OCI-LY3 (cell line): ENCODE data around the gene CEP104.

Experiments used
- H2AFZ ChIP-seq: fragments of 200-600, 300-600 bp; shearing (Covaris generic); 2 replicates; pipeline ENCODE4 v1.6.0; 2014; ENCODE audit warnings: antibody characterized with exemption, low read depth, low read length
- H3K27ac ChIP-seq: fragments of 200-600, 300-600 bp; sonication (generic); 2 replicates; pipeline ENCODE4 v1.5.1; 2014; ENCODE audit warnings: mild to moderate bottlenecking, low read length, moderate library complexity, mixed read lengths
- H3K27me3 ChIP-seq: fragments of 200-600, 300-600 bp; sonication (generic); 2 replicates; pipeline ENCODE4 v1.6.1; 2014; ENCODE audit warnings: low read depth, low read length, mixed read lengths
- H3K36me3 ChIP-seq: fragments of 200-600, 300-600 bp; sonication (generic); replicated peaks from 2 replicates; pipeline ENCODE3; 2014; ENCODE audit warnings: low read depth, low read length, mixed read lengths
- H3K4me1 ChIP-seq: fragments of 300-600, 200-600 bp; sonication (generic); 2 replicates; pipeline ENCODE4 v1.6.1; 2014; ENCODE audit warnings: low read length, mixed read lengths
- H3K4me2 ChIP-seq: fragments of 200-600, 300-600 bp; sonication (generic); 2 replicates; pipeline ENCODE4 v1.6.1; 2014; ENCODE audit warnings: low read length, mixed read lengths
- H3K4me3 ChIP-seq: fragments of 300-600, 200-600 bp; sonication (generic); 2 replicates; pipeline ENCODE4 v1.5.1; 2014; ENCODE audit warnings: antibody characterized with exemption, mild to moderate bottlenecking, low read length, moderate library complexity
- H3K79me2 ChIP-seq: fragments of 300-600, 200-600 bp; shearing (Covaris generic); 2 replicates; pipeline ENCODE4 v1.6.1; 2014; ENCODE audit warnings: mild to moderate bottlenecking, low read length, mixed read lengths
- H3K9ac ChIP-seq: fragments of 300-600, 200-600 bp; shearing (Covaris generic); 2 replicates; pipeline ENCODE4 v1.6.0; 2014; ENCODE audit warnings: mild to moderate bottlenecking, low read length, moderate library complexity
- H3K9me3 ChIP-seq: fragments of 200-600, 300-600 bp; shearing (Covaris generic); 2 replicates; pipeline ENCODE4 v1.6.1; 2014; ENCODE audit warnings: low read length, mixed read lengths; ENCODE audit not compliant: insufficient read depth
- H4K20me1 ChIP-seq: fragments of 200-600, 300-600 bp; sonication (generic); 2 replicates; pipeline ENCODE4 v1.6.1; 2016; ENCODE audit warnings: low read length, mixed read lengths; ENCODE audit not compliant: insufficient read depth
- EZH2phosphoT487 ChIP-seq: fragments of 200-600 bp; shearing (Covaris generic); IDR thresholded peaks from 2 replicates; pipeline ENCODE4 v1.6.1; 2018; ENCODE audit warnings: antibody characterized with exemption, mixed run types, low read depth
- TF ChIP-seq, protein P1 (sequence below): fragments of 200-600, 300-600 bp; sonication (generic); IDR thresholded peaks from 2 replicates; pipeline ENCODE4 v1.5.1; 2014; ENCODE audit warnings: antibody characterized with exemption, low read length, low read depth

The CEP104 gene

DNA sequence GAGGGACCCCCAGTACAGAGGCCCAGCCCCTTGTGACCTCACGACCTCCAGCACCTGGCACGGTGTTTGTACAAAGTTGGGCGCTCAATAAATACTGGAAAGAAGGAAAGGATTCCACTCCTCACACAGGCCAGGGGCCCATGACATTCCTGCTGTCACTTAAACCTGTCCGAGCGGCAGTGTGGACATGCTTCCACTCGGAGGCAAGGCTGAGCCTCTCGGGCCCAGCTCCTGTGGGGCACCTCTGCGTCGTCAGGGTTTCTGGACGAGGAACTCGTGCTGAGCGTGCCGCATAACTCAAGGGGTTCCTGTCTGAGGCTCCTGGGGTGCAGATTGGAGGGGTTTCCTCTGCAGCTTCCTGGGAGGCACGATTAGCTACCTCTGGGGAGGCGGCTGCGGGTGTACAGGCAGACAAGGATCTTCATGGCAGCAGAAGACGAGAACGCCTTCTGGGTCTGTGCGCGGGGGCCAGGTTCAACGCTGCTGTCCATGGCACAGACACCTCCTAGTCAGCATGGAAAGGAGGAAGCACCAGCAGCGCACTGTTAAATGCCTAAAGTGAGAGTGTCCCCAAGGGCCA lies 88.1 kb downstream of the CEP104 start:
- no peaks in the 10 kb centered on the region for H4K20me1 ChIP-seq
- no peak overlapping the region for H3K9ac ChIP-seq
- H3K27me3 ChIP-seq, result peaks cover 10% of the 10 kb centered on the region; the same call in 1 of the 2 replicates
- no peaks in the 10 kb centered on the region for H3K9me3 ChIP-seq
- no peak overlapping the region for H2AFZ ChIP-seq
- no peaks in the 10 kb centered on the region for H3K36me3 ChIP-seq
- H3K4me2 ChIP-seq, result no peak overlapping the region
- H3K4me3 ChIP-seq, result no peak overlapping the region
- H3K27ac ChIP-seq, result no peak overlapping the region
- peaks cover 13% of the 10 kb centered on the region for H3K4me1 ChIP-seq
- TF ChIP-seq, protein P1, sequence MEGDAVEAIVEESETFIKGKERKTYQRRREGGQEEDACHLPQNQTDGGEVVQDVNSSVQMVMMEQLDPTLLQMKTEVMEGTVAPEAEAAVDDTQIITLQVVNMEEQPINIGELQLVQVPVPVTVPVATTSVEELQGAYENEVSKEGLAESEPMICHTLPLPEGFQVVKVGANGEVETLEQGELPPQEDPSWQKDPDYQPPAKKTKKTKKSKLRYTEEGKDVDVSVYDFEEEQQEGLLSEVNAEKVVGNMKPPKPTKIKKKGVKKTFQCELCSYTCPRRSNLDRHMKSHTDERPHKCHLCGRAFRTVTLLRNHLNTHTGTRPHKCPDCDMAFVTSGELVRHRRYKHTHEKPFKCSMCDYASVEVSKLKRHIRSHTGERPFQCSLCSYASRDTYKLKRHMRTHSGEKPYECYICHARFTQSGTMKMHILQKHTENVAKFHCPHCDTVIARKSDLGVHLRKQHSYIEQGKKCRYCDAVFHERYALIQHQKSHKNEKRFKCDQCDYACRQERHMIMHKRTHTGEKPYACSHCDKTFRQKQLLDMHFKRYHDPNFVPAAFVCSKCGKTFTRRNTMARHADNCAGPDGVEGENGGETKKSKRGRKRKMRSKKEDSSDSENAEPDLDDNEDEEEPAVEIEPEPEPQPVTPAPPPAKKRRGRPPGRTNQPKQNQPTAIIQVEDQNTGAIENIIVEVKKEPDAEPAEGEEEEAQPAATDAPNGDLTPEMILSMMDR, result no peak
- no peak for TF ChIP-seq EZH2phosphoT487
- H3K79me2 ChIP-seq, result no peaks in the 10 kb centered on the region

DNA sequence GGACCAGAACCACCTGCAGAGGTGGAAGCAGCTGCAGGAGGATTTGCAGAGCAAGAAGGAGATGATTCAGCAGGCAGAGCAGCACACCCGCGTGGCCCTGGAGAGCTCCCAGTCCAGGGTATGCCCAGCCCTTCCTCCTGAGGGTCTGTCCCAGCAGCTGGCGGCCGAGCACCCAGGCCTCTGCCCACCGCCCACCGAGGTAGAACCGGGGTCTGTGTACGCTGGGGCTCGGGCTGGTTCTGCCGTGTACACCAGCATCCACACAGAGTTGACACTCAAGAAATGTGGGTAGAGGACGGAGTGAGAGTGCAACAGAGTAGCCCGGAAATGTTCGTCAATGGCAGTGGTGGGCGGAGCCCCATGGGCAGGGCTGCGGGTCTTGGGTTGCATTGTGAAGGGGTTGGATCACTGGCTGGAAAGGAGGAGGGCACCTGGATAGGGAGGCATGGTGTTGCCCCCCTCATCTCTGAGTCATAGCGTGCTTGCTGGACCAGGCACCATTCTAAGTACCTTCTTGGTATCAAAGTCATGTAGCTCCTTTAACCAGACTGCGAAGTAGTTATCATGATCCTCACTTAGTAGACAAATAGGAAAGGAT lies 89.6 kb downstream of the CEP104 start:
- Histone ChIP-seq H3K4me1 (peaks cover 8% of the 10 kb centered on the region; the same call in 1 of the 2 replicates), H3K27me3 (peaks cover 4% of the 10 kb centered on the region; the same call in 1 of the 2 replicates), H3K27ac (no peak overlapping the region), H3K4me3 (no peak overlapping the region), H3K9me3 (no peaks in the 10 kb centered on the region), H2AFZ (no peak overlapping the region), H4K20me1 (no peaks in the 10 kb centered on the region), H3K79me2 (no peaks in the 10 kb centered on the region), H3K36me3 (no peaks in the 10 kb centered on the region), H3K4me2 (no peak overlapping the region), H3K9ac (no peak overlapping the region)
- no peak for TF ChIP-seq EZH2phosphoT487
- TF ChIP-seq, protein P1, result no peak

DNA sequence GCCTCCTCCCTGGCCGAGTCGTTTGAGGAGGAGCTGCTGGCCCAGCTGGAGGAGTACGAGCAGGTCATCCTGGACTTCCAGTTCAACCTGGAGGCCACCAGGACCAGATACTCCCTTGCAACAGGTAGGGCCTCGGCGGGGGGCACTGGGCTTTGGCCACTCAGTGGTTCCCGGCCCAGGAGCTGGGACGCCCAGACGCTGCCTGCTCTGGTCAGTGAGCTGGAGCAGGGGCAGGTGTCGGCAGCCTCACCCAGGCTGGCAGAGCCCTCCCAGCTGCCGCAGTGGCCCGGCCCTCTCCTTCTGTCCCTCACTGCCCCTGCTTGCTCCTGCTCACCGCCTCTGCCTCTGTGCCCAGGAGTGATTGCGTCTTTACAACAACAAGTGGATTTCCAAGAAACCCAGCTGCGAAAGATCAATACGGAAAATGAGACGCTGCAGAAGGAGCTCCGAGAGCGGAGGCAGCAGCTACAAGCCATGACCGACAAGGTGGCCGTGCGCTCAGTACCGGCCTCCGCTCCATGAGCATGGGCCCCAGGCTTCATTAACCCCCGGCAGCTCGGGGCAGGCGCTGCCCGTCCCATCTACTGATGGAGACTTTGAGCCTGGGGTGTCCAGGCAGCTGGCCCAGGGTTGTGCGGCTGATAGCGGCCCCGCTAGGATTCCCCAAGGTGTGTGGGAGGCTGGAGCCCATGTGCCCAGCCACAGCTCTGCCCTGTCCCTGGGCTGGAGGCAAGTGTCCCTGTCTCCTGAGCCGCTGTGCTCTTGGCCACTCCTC lies 93.5 kb downstream of the CEP104 start:
- TF ChIP-seq, protein P1, result no peak
- no peak for TF ChIP-seq EZH2phosphoT487
- H3K36me3 ChIP-seq, result no peaks in the 10 kb centered on the region
- no peaks in the 10 kb centered on the region for H3K9me3 ChIP-seq

DNA sequence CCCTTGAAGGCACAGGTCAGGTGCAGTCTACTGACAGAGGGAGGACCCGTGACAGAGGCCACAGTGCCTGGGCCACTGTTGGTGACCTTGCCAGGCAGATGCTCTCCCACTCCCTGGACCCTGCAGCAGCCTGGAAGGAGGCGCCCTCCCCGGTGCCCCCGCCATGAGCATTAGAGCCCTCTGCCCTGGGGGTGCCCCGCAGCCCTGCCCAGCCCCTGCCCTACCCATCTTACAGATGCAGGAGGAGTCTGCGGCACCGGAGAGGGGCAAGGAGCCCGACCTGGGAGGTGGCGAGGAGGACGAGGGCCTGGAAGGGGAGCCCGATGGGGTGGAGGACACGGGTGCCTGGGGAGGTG lies 94.2 kb downstream of the CEP104 start:
- H3K9ac ChIP-seq, result no peak overlapping the region
- H3K4me2 ChIP-seq, result no peak overlapping the region
- H3K4me1 ChIP-seq, result no peaks in the 10 kb centered on the region
- no peak overlapping the region for H3K4me3 ChIP-seq
- H3K27ac ChIP-seq, result no peak overlapping the region
- no peaks in the 10 kb centered on the region for H4K20me1 ChIP-seq
- TF ChIP-seq, protein P1, result no peak
- no peak for TF ChIP-seq EZH2phosphoT487
- H3K36me3 ChIP-seq, result no peaks in the 10 kb centered on the region
- no peaks in the 10 kb centered on the region for H3K9me3 ChIP-seq
- H2AFZ ChIP-seq, result no peak overlapping the region
- H3K79me2 ChIP-seq, result no peaks in the 10 kb centered on the region
- H3K27me3 ChIP-seq, result peaks cover 17% of the 10 kb centered on the region

More for the DNA sequence above, 93.5 kb downstream of the CEP104 start:
- Histone ChIP-seq H4K20me1 (no peaks in the 10 kb centered on the region), H3K4me1 (no peaks in the 10 kb centered on the region), H3K9ac (no peak overlapping the region), H3K79me2 (no peaks in the 10 kb centered on the region), H3K27ac (no peak overlapping the region), H3K27me3 (peaks cover 17% of the 10 kb centered on the region), H3K4me3 (no peak overlapping the region), H3K4me2 (no peak overlapping the region), H2AFZ (no peak overlapping the region)
